Measurements from ENCODE around the gene TPRA1. TPM values are rescaled to one million over a fixed set of nuclear protein-coding genes. Genes with fewer than 3 reads are reported as not detected.

TPRA1 gene
- total and polyA plus RNA-seq, 2 experiments from 2014 or later, result 16.7 to 30.4 TPM

- no peak for TF ChIP-seq ZNF462 (CRISPR knock-in tag; IDR thresholded peaks at IDR 0.05)
- no peak for TF ChIP-seq EZH2 (IDR thresholded peaks at IDR 0.05; ENCODE audit: low read depth, unreplicated experiment)
- TF ChIP-seq REST (IDR thresholded peaks at IDR 0.05; ENCODE audit: unreplicated experiment), result no peak
- TF ChIP-seq EZH2phosphoT487 (IDR thresholded peaks at IDR 0.05; ENCODE audit: unreplicated experiment), result no peak
- TF ChIP-seq CREB1 (CRISPR knock-in tag; IDR thresholded peaks at IDR 0.05; ENCODE audit: low read depth), result no peak
- TF ChIP-seq ZNF331 (CRISPR knock-in tag; IDR thresholded peaks at IDR 0.05; ENCODE audit: low read depth), result no peak
- TF ChIP-seq NANOG (IDR thresholded peaks at IDR 0.05; ENCODE audit: borderline replicate concordance), result no peak
- TF ChIP-seq POLR2AphosphoS5 (IDR thresholded peaks at IDR 0.05; ENCODE audit: low read depth), result no peak
These were observed 22.4 kb upstream of the TPRA1 start (continued) for GRCh38 chr3:127612966-127613365.
